ENCODE results near the gene MUS81.

Gene MUS81

DNA sequence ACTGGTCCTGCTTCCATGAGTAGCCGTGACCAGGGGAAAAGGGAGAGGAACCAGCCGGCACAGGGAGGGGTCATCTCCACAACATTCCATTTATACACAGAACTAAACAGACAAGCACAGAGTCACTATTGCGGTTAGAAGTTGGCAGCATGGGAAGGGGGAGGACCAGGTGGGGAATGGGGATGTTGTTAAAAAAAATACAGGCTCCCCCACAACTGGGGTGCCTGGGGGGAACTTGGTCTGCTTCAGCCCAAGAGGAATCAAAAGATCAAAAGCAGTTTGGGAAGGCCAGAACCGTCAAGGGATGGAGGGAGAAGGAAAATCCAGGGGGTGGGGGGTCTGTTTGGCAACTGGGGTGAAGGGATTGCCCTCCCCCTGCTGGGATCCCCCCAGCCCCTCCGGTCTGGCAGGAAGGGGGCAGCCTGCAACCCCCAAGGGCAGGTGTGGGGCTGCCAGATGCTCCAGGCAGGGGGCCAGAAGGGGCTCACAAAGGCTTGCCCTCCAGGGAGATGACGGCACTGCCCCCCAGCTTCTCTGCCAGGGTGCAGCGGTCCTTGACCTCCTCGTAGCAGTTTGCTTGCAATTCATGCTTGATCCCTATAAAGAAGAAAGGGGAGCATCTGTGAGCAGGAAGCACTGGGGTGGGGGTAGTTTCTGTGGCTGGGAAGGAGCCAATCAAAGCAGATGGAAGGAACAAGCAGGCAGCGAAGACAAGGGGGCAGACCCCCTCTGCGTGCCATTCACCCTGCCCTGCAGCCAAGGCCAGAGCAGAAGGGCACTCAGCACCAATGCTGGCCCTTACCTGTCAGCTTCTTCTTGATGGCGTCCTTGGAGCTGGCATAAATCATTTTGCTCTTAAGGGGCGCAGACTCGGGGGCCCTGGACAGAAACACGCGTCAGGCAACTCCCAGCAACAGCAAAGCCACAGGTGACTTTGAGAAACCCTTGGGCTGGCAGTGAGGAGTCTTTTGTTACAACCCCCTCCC lies 5.1 kb upstream of the MUS81 start:
- peak overlapping the region; percentile 99 for H3K27ac ChIP-seq
- no peak for TF ChIP-seq ZFX (IDR thresholded peaks at IDR 0.05; ENCODE audit: borderline replicate concordance)
- TF ChIP-seq, protein P1, sequence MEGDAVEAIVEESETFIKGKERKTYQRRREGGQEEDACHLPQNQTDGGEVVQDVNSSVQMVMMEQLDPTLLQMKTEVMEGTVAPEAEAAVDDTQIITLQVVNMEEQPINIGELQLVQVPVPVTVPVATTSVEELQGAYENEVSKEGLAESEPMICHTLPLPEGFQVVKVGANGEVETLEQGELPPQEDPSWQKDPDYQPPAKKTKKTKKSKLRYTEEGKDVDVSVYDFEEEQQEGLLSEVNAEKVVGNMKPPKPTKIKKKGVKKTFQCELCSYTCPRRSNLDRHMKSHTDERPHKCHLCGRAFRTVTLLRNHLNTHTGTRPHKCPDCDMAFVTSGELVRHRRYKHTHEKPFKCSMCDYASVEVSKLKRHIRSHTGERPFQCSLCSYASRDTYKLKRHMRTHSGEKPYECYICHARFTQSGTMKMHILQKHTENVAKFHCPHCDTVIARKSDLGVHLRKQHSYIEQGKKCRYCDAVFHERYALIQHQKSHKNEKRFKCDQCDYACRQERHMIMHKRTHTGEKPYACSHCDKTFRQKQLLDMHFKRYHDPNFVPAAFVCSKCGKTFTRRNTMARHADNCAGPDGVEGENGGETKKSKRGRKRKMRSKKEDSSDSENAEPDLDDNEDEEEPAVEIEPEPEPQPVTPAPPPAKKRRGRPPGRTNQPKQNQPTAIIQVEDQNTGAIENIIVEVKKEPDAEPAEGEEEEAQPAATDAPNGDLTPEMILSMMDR (IDR thresholded peaks at IDR 0.05), result no peak

DNA sequence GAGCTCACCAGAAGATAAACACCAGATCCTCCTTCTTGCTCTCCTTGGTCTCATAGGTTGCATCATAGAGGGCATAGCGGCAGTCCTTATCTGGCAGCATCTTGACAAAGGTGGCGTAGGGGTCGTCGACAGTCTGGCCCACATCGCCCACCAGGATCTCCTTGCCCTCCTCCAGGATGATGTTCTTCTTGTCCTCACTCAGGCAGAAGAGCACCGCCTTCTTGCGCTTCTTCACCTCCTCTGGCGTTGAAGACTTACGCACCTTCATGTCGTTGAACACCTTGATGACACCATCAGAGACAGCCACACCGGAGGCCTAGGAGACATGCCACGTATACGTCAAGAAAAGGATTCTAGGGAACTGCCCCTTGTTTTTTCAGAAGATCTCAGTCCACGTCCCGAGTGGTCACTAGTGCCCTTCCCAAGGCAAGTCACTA lies 4.3 kb upstream of the MUS81 start:
- no peak for TF ChIP-seq ZFX (IDR thresholded peaks at IDR 0.05; ENCODE audit: borderline replicate concordance)
- TF ChIP-seq, protein P1 (IDR thresholded peaks at IDR 0.05), result no peak
- peak overlapping the region; percentile 99 for H3K27ac ChIP-seq

DNA sequence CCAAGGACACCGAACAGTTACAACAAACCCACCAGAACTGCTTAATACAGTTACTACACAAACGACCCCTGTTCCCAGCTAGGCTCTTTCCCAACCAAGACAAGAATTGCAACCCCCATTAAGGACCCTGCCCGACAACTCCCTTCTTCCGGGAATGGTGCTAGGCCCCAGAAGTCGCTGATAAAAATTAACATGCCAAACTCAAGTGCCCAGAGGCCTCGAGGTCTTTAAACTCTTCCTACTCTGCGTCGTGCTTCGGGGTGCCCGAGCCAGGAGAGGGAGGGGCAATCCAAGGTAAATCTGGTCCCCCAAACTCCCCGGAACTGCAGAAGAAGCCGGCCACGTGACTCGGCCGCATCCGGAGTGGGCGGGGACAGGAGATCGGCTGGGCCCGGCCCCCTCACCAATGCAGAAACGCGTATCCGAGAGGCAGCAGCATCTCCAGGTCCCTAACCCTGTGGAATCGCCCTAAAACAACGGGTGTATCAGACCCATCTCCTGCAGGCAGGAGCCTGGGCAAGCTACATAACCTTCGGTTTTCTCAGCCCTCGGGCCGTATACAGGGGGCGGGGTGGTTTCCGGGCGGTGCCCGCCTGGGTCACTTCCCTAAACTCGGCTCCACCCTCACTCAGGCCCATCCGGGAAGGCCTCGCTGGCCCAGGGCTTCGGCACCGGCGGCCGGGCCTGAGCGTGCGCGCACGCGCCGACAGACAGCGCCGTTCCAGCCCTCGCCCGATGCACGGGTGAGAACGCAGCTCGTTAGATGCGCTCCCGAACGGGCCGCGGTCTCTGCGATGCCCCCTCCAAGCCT lies 3.3 kb upstream of the MUS81 start:
- TF ChIP-seq, protein P1 (IDR thresholded peaks at IDR 0.05), result no peak
- no peak for TF ChIP-seq ZFX (IDR thresholded peaks at IDR 0.05; ENCODE audit: borderline replicate concordance)
- peak overlapping the region; percentile 99 for H3K27ac ChIP-seq

DNA sequence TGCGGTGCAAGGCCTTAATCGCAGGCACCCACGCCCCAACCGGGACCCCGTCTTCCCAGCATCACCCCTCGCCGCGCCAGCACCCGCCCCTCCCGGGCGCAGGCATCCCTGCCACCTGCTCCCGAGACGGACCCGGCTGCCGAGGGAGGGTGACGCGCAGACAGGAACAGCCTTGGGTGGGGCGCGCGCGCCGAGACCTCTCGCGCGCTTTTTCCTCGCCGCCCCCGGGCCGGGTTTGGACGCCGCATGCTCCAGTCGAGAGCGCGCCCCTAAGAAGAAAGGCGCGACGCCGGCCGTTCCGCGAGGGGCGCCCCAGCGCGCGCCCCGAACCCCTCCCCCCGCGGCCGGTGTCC lies 2.8 kb upstream of the MUS81 start:
- peak overlapping the region; percentile 99 for H3K27ac ChIP-seq
- TF ChIP-seq, protein P1 (IDR thresholded peaks at IDR 0.05), result no peak
- TF ChIP-seq ZFX (IDR thresholded peaks at IDR 0.05; ENCODE audit: borderline replicate concordance), result no peak

DNA sequence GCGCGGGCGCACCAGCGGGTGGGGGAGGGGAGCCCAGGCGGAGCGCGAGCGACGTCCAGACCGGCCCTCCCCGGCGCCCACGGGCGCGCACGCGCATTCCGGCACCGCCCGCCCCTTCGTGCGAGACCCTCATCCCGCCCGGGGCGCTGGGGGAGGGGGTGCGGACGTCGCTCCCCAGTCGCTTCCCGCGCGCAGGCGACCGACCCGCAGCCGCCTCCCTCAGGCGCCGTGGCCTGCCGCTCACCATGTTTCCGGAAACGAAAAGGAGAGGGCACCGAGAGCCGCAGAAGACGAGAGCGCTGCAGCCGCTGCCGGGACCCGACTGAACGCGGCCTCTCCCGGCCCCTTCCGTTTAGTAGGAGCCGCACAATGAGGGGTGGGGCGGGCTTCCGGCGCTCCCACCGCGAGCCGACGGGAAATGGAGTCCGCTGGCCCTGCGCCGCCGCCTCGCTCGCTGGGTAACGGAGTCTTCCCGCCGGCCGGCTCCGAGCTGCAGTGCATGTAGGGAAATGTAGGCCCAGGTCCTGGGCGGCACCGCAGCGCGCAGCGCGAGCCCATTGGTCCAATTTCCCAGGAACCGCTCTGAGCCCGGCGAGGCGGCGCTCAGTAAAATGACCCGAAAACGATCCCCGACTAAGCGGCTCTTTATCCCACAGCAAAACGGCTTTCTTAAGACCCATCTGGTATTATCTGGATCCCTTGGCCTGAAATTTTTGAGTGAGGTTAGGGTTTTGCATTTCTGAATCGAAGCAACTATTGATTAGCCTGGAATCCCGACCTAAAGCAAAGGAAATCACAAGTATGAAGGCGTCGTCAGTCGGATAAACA lies 2.2 kb upstream of the MUS81 start, which contains the start of gene CFL1:
Gene CFL1 (minus strand): TSS at position 328 of the 828 bp plus-strand sequence. CDS start 81 bp downstream, at position 247.
- TF ChIP-seq, protein P1 (IDR thresholded peaks at IDR 0.05), result no peak
- TF ChIP-seq ZFX (IDR thresholded peaks at IDR 0.05; ENCODE audit: borderline replicate concordance), result no peak
- H3K27ac ChIP-seq, result peak within 1 kb of the TSS; percentile 99

DNA sequence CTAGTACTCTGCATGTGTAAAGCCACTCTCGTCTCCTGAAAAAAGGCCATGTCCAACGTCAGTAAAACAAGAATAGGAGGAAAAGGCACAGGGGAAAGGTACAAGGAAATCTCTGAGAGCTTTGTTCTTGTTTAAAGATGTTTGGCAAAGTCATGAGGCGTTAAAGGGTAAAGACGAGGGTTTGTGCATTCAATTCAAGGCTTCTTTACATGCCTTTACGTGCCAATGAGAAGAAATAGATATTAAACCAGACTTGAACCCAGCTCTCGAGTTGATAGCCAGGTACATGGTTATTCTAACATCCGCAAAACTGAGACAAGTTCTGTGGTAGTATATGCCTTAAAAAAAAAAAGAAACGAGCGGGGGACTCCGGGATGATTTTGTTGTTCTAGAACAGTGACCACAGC lies 1.5 kb upstream of the MUS81 start:
- TF ChIP-seq, protein P1 (IDR thresholded peaks at IDR 0.05), result no peak
- no peak for TF ChIP-seq ZFX (IDR thresholded peaks at IDR 0.05; ENCODE audit: borderline replicate concordance)
- H3K27ac ChIP-seq, result peak overlapping the region; percentile 99
